ENCODE measurements around the gene IER5L. TPM values are rescaled to one million over a fixed set of nuclear protein-coding genes. Genes with fewer than 3 reads are reported as not detected.

Gene IER5L
- total and polyA plus RNA-seq, 2 of the 8 experiments (the other 6 are each of a cell fraction or from before 2014, with no cell fraction given): 0.65 to 1.0 TPM

- no peak overlapping the region for H2BK15ac ChIP-seq (ENCODE audit: low read length)
- H2BK5ac ChIP-seq (ENCODE audit: low read depth, low read length): 0 out of 2 replicates have a peak overlapping the region, but pooled peaks have one; percentile 60
- DNase-seq (ENCODE audit: low read depth in 1 of 2, low spot score in 2 of 2) (peak in 1 of 2 experiments; percentile 79), FAIRE-seq (no peak)
- 0 out of 2 replicates have a peak, but pooled peaks have one; percentile 5 for TF ChIP-seq TAF1 (IDR thresholded peaks at IDR 0.05; ENCODE audit: low read depth, low read length)
- peak; percentile 40 for TF ChIP-seq EZH2 (IDR thresholded peaks at IDR 0.05; ENCODE audit: low read depth, low read length, severe bottlenecking)
- peak; percentile 9; the same call in 1 of the 2 replicates for TF ChIP-seq SUZ12 (IDR thresholded peaks at IDR 0.05; ENCODE audit: low read length)
- peak; percentile 10 for TF ChIP-seq SAP30 (IDR thresholded peaks at IDR 0.05; ENCODE audit: insufficient read depth, insufficient replicate concordance, low read length)
- no peak for TF ChIP-seq HDAC6 (IDR thresholded peaks at IDR 0.05; ENCODE audit: low read depth, low read length)
- peak; percentile 46 for TF ChIP-seq SIX5 (IDR thresholded peaks at IDR 0.05; ENCODE audit: low read depth, low read length)
- TF ChIP-seq NRF1 (IDR thresholded peaks at IDR 0.05; ENCODE audit: low read depth, low read length): no peak
- no peak for TF ChIP-seq MAFK (IDR thresholded peaks at IDR 0.05; ENCODE audit: low read depth, low read length)
- peak in 1 of 2 experiments; percentile 7; a peak in 1 of 4 replicates for TF ChIP-seq SIN3A (conservative IDR thresholded peaks at IDR 0.05 in 1 of 2, IDR thresholded peaks at IDR 0.05 in 1 of 2; ENCODE audit: low read depth in 1 of 2, low read length in 2 of 2)
- TF ChIP-seq SP1 (IDR thresholded peaks at IDR 0.05; ENCODE audit: low read depth, low read length): peak; percentile 21; the same call in 1 of the 2 replicates
- TF ChIP-seq EGR1 (IDR thresholded peaks at IDR 0.05; ENCODE audit: borderline replicate concordance, low read depth, low read length): no peak
- peaks cover 0 to 24% (median 13%) of the 10 kb centered on the region in 4 experiments; a peak in 6 of 7 replicates for H3K4me1 ChIP-seq (replicated peaks in 1 of 4; ENCODE audit: control insufficient read depth in 3 of 4, insufficient read depth in 4 of 4, low read length in 3 of 4)
- no peak overlapping the region for H2AK5ac ChIP-seq (ENCODE audit: low read depth, low read length)
- no peak overlapping the region for H3K9ac ChIP-seq (replicated peaks in 1 of 4; ENCODE audit: extremely low read depth in 1 of 4, low read depth in 3 of 4, low read length in 3 of 4)
- peaks cover 35 to 72% (median 64%) of the 10 kb centered on the region in 4 experiments for H3K27me3 ChIP-seq (replicated peaks in 1 of 4; ENCODE audit: control insufficient read depth in 3 of 4, extremely low read depth in 1 of 4, insufficient read depth in 3 of 4, low read length in 3 of 4)
- no peak overlapping the region for H2AFZ ChIP-seq (ENCODE audit: low read length)
- H2BK12ac ChIP-seq (ENCODE audit: low read depth, low read length): 0 out of 2 replicates have a peak overlapping the region, but pooled peaks have one; percentile 39
- H4K8ac ChIP-seq (ENCODE audit: extremely low read depth, insufficient read depth, low read length): no peak overlapping the region
- WGBS, 2 experiments (ENCODE audit: extremely low coverage in 1 of 2, insufficient coverage in 1 of 2, insufficient read length in 1 of 2, insufficient replicate concordance in 2 of 2, low coverage in 1 of 2, low lambda C conversion rate in 2 of 2, missing lambda C conversion rate in 1 of 2): 3% methylated on average over 33 of the region's 47 CpGs; no CpG with 5 or more reads in 1 of the 2 experiments
- POLR2A ChIA-PET (ENCODE audit: partially characterized antibody): interaction anchor here (0.6 to 4.5 kb wide), 14 partner anchors 10 to 1625 kb away, joined by 3 to 29 read pairs (median 4); no protein-coding TSS in a partner anchor
- CTCF ChIA-PET (ENCODE audit: partially characterized antibody): interaction anchor here (1.0 to 27.8 kb wide), 10 partner anchors 7 to 441 kb away, joined by 3 to 831 read pairs (median 5); no protein-coding TSS in a partner anchor
- no peak overlapping the region for H2BK20ac ChIP-seq (ENCODE audit: low read length)
- H3K4ac ChIP-seq (replicated peaks; ENCODE audit: insufficient read length, low read depth, low read length): peak overlapping the region; percentile 40
- no peaks in the 10 kb centered on the region for H3K79me2 ChIP-seq (ENCODE audit: control insufficient read depth in 1 of 2, insufficient read depth in 2 of 2, low read length in 2 of 2)
- H3K36me3 ChIP-seq (ENCODE audit: control insufficient read depth in 2 of 4, insufficient read depth in 4 of 4, low read length in 3 of 4): no peaks in the 10 kb centered on the region
- H3K56ac ChIP-seq (replicated peaks; ENCODE audit: insufficient read length, low read depth, low read length): no peak overlapping the region
- no peaks in the 10 kb centered on the region for H3K79me1 ChIP-seq (ENCODE audit: low read depth, low read length)
- peak overlapping the region; percentile 92 to 94 for H3K4me2 ChIP-seq (ENCODE audit: insufficient read depth in 1 of 2, low read depth in 2 of 2, low read length in 2 of 2)
- no peak overlapping the region for H3K23ac ChIP-seq (ENCODE audit: insufficient read length)
- H3K18ac ChIP-seq (ENCODE audit: extremely low read depth, low read length): peak overlapping the region; percentile 71; the same call in 1 of the 2 replicates
- H4K91ac ChIP-seq (replicated peaks; ENCODE audit: insufficient read length, low read length): no peak overlapping the region
- H3K9me3 ChIP-seq (ENCODE audit: insufficient read depth in 2 of 2, low read depth in 1 of 2, low read length in 1 of 2): no peaks in the 10 kb centered on the region; a peak in 1 of 4 replicates
- H4K20me1 ChIP-seq (replicated peaks in 1 of 2; ENCODE audit: control insufficient read depth in 1 of 2, insufficient read depth in 2 of 2, low read length in 2 of 2): peaks cover 5 to 9% of the 10 kb centered on the region in 2 experiments
- peaks cover 25% of the 10 kb centered on the region for H3K23me2 ChIP-seq (ENCODE audit: low read depth, low read length)
- H3K4me3 ChIP-seq (ENCODE audit: extremely low read depth in 1 of 4, insufficient read depth in 2 of 4, low read depth in 3 of 4, low read length in 4 of 4): peak overlapping the region; percentile 28 to 71 (median 42)
- no peak overlapping the region for H4K5ac ChIP-seq (ENCODE audit: insufficient read length, low read depth, low read length)
- H3K14ac ChIP-seq (ENCODE audit: insufficient read length): no peak overlapping the region
- H3K27ac ChIP-seq (ENCODE audit: low read depth, low read length): no peak overlapping the region
- H2BK120ac ChIP-seq (replicated peaks; ENCODE audit: low read depth, low read length): peak overlapping the region; percentile 81
These were observed 2.0 kb downstream of the IER5L start for GRCh38 chr9:129175825-129176633.
